HG02759 (cell line): Measurements from ENCODE around the gene HECTD3.
"Not testable (repeated sequence)": the region's sequence is repeated elsewhere in the genome, so short reads cannot be mapped to it uniquely, and the experiment has no call there.

ENCODE experiments used
- ATAC-seq: cut with Tn5 transposase; IDR thresholded peaks from one replicate; pipeline ENCODE4 v1.9.1; 2021; ENCODE audit warnings: mild to moderate bottlenecking, moderate library complexity; ENCODE audit not compliant: unreplicated experiment

The HECTD3 gene

GRCh38 chr1:44994309-44994898, 16.7 kb downstream of the HECTD3 start:
- no peak for ATAC-seq

GRCh38 chr1:44988531-44989156, 22.5 kb downstream of the HECTD3 start:
- ATAC-seq = no peak

- no peak for ATAC-seq
Observed at GRCh38 chr1:44985747-44986359, 25.3 kb downstream of the HECTD3 start.

- not testable (repeated sequence) for ATAC-seq
Observed at GRCh38 chr1:44977372-44977771, 33.8 kb downstream of the HECTD3 start.

GRCh38 chr1:44976252-44976651, 34.9 kb downstream of the HECTD3 start:
- no peak for ATAC-seq

- ATAC-seq = no peak
Observed at GRCh38 chr1:44973645-44974044, 37.5 kb downstream of the HECTD3 start.

GRCh38 chr1:44970317-44970716, 40.8 kb downstream of the HECTD3 start:
- no peak for ATAC-seq

GRCh38 chr1:44964396-44964795, 46.7 kb downstream of the HECTD3 start:
- no peak for ATAC-seq

- ATAC-seq = no peak
Observed at GRCh38 chr1:44962729-44963128, 48.4 kb downstream of the HECTD3 start.

- ATAC-seq = not testable (repeated sequence)
Observed at GRCh38 chr1:44962022-44962421, 49.1 kb downstream of the HECTD3 start.

GRCh38 chr1:44957566-44957965, 53.6 kb downstream of the HECTD3 start:
- ATAC-seq = not testable (repeated sequence)

- ATAC-seq = not testable (repeated sequence)
Observed at GRCh38 chr1:44956077-44956476, 55.0 kb downstream of the HECTD3 start.
